ENCODE results near the gene TNFRSF18. TPM values are rescaled to one million over a fixed set of nuclear protein-coding genes. Genes with fewer than 3 reads are reported as not detected.

Gene TNFRSF18
- total RNA-seq, 1 donor from 2014 or later = 1.2 TPM

- Mint-ChIP-seq H3K4me3 (peak overlapping the region; percentile 58), H3K4me1 (peaks cover 18% of the 10 kb centered on the region), H3K9me3 (no peaks in the 10 kb centered on the region), H3K27me3 (ENCODE audit: low read depth) (peaks cover 5% of the 10 kb centered on the region), H3K27ac (peak overlapping the region; percentile 53), H3K36me3 (no peaks in the 10 kb centered on the region)
- no peak for DNase-seq (ENCODE audit: low spot score in 2 of 2, unreplicated experiment in 2 of 2)
- no peak for TF ChIP-seq CTCF (IDR thresholded peaks at IDR 0.05; ENCODE audit: unreplicated experiment)
These were observed 43.5 kb downstream of the TNFRSF18 start for GRCh38 chr1:1162597-1163537.

GRCh38 chr1:1161683-1162079 is 44.7 kb downstream of the TNFRSF18 start:
- Mint-ChIP-seq H3K27ac (no peak overlapping the region), H3K4me1 (peaks cover 18% of the 10 kb centered on the region), H3K36me3 (no peaks in the 10 kb centered on the region), H3K27me3 (ENCODE audit: low read depth) (peaks cover 5% of the 10 kb centered on the region), H3K9me3 (no peaks in the 10 kb centered on the region), H3K4me3 (no peak overlapping the region)
- no peak for DNase-seq (ENCODE audit: low spot score in 2 of 2, unreplicated experiment in 2 of 2)
- TF ChIP-seq CTCF (IDR thresholded peaks at IDR 0.05; ENCODE audit: unreplicated experiment) = no peak

GRCh38 chr1:1161078-1161682 is 45.2 kb downstream of the TNFRSF18 start:
- no peak for TF ChIP-seq CTCF (IDR thresholded peaks at IDR 0.05; ENCODE audit: unreplicated experiment)
- DNase-seq (ENCODE audit: low spot score in 2 of 2, unreplicated experiment in 2 of 2) = no peak
- peaks cover 18% of the 10 kb centered on the region for H3K4me1 Mint-ChIP-seq
- no peak overlapping the region for H3K27ac Mint-ChIP-seq
- H3K36me3 Mint-ChIP-seq = no peaks in the 10 kb centered on the region
- H3K4me3 Mint-ChIP-seq = no peak overlapping the region
- no peaks in the 10 kb centered on the region for H3K9me3 Mint-ChIP-seq
- peaks cover 5% of the 10 kb centered on the region for H3K27me3 Mint-ChIP-seq (ENCODE audit: low read depth)

GRCh38 chr1:1160281-1160930 is 46.0 kb downstream of the TNFRSF18 start:
- TF ChIP-seq CTCF (IDR thresholded peaks at IDR 0.05; ENCODE audit: unreplicated experiment) = no peak
- peaks cover 5% of the 10 kb centered on the region for H3K27me3 Mint-ChIP-seq (ENCODE audit: low read depth)

GRCh38 chr1:1157914-1158710 is 48.3 kb downstream of the TNFRSF18 start:
- H3K27me3 Mint-ChIP-seq (ENCODE audit: low read depth) = no peaks in the 10 kb centered on the region
- TF ChIP-seq CTCF (IDR thresholded peaks at IDR 0.05; ENCODE audit: unreplicated experiment) = no peak
- H3K36me3 Mint-ChIP-seq = no peaks in the 10 kb centered on the region
- H3K27ac Mint-ChIP-seq = no peak overlapping the region
- H3K4me1 Mint-ChIP-seq = peaks cover 5% of the 10 kb centered on the region
- H3K4me3 Mint-ChIP-seq = peak overlapping the region; percentile 33
- DNase-seq (ENCODE audit: low spot score in 2 of 2, unreplicated experiment in 2 of 2) = peak in 1 of 2 experiments; percentile 67
- H3K9me3 Mint-ChIP-seq = peaks cover 14% of the 10 kb centered on the region

More at GRCh38 chr1:1160281-1160930, 46.0 kb downstream of the TNFRSF18 start:
- H3K27ac Mint-ChIP-seq = no peak overlapping the region
- no peak for DNase-seq (ENCODE audit: low spot score in 2 of 2, unreplicated experiment in 2 of 2)
- peaks cover under 1% of the 10 kb centered on the region for H3K9me3 Mint-ChIP-seq
- no peaks in the 10 kb centered on the region for H3K36me3 Mint-ChIP-seq
- no peak overlapping the region for H3K4me3 Mint-ChIP-seq
- peaks cover 13% of the 10 kb centered on the region for H3K4me1 Mint-ChIP-seq

Data from mesothelial cell of epicardium (in vitro differentiated cells).